RWPE1 (cell line): ENCODE data around the gene TBC1D16.
A peak's percentile ranks its signal among the peaks of the same experiment; 100 is the strongest.

Experiments used
- CTCF ChIA-PET: fragments of 350-600 bp; sonication (Branson Sonifier 250); formaldehyde crosslinking; extraction: SDS; loops from one replicate; lab custom pipeline; 2021; lab: Yijun Ruan, JAX
- POLR2A ChIA-PET: fragments of 400-600 bp; formaldehyde crosslinking; extraction: SDS; loops from one replicate; lab custom pipeline; 2020; ENCODE audit warnings: antibody characterized with exemption; ENCODE audit not compliant: low non-redundant PET; lab: Yijun Ruan, JAX
- DNase-seq: peaks from one replicate; pipeline ENCODE4 v3.0.0; 2012; ENCODE audit warnings: low spot score
- H3K27ac ChIP-seq: fragments of 450-650 bp; 2 replicates; pipeline ENCODE4 v1.5.1; 2017
- CTCF ChIP-seq: fragments of 450-650 bp; conservative IDR thresholded peaks from 2 replicates; pipeline ENCODE4 v1.5.1; 2017; ENCODE audit warnings: low read depth, mild to moderate bottlenecking

The TBC1D16 gene

GRCh38 chr17:79952265-79952877, 83.3 kb downstream of the TBC1D16 start:
- ChIA-PET CTCF (interaction anchor here (0.7 to 1.8 kb wide), 2 partner anchors 56 to 77 kb away, joined by 4 to 5 read pairs; no protein-coding TSS in a partner anchor), POLR2A (no interaction called here)
- H3K27ac ChIP-seq, result peak overlapping the region; percentile 18; the same call in 1 of the 2 replicates
- no peak for DNase-seq
- TF ChIP-seq CTCF, result no peak

- DNase-seq, result no peak
- TF ChIP-seq CTCF, result no peak
- H3K27ac ChIP-seq, result peak overlapping the region; percentile 18; the same call in 1 of the 2 replicates
- ChIA-PET CTCF (interaction anchor here (0.7 to 1.8 kb wide), 2 partner anchors 57 to 76 kb away, joined by 4 to 5 read pairs; no protein-coding TSS in a partner anchor), POLR2A (no interaction called here)
These were observed 84.1 kb downstream of the TBC1D16 start for GRCh38 chr17:79951361-79952264.

GRCh38 chr17:79950751-79951150, 84.9 kb downstream of the TBC1D16 start:
- CTCF ChIA-PET, result interaction anchor here (1.8 kb wide), 1 partner anchor 58 kb away, joined by 5 read pairs; no protein-coding TSS in a partner anchor
- peak overlapping the region; percentile 18; the same call in 1 of the 2 replicates for H3K27ac ChIP-seq
- POLR2A ChIA-PET, result no interaction called here
- no peak for TF ChIP-seq CTCF
- no peak for DNase-seq

- no peak overlapping the region for H3K27ac ChIP-seq
- DNase-seq, result no peak
- ChIA-PET CTCF (no interaction called here), POLR2A (no interaction called here)
- TF ChIP-seq CTCF, result no peak
These were observed 85.4 kb downstream of the TBC1D16 start for GRCh38 chr17:79950306-79950705.

GRCh38 chr17:79949656-79950209, 85.9 kb downstream of the TBC1D16 start:
- CTCF ChIA-PET, result interaction anchor here (0.7 kb wide), 1 partner anchor 16 kb away, joined by 3 read pairs; no protein-coding TSS in a partner anchor
- no peak for TF ChIP-seq CTCF

GRCh38 chr17:79948945-79949655, 86.6 kb downstream of the TBC1D16 start:
- no peak for DNase-seq
- no peak for TF ChIP-seq CTCF
- peak overlapping the region; percentile 82 for H3K27ac ChIP-seq
- ChIA-PET POLR2A (no interaction called here), CTCF (interaction anchor here (0.7 to 1.1 kb wide), 2 partner anchors 16 to 25 kb away, joined by 3 read pairs; no protein-coding TSS in a partner anchor)

More at GRCh38 chr17:79949656-79950209, 85.9 kb downstream of the TBC1D16 start:
- peak overlapping the region; percentile 82 for H3K27ac ChIP-seq
- POLR2A ChIA-PET, result no interaction called here
- DNase-seq, result no peak
